HT1080 (cell line): ENCODE data around the gene ZNF555. TPM values are rescaled to one million over a fixed set of nuclear protein-coding genes. Genes with fewer than 3 reads are reported as not detected.

Source experiments
- total RNA-seq: library from RNA; depleted of rRNA; stranded (reverse); fragments of >200 nt; shearing (Covaris generic); gene quantifications from 2 replicates; pipeline ENCODE4 v1.2.3, GENCODE V29; 2014; rRNA removed

Gene ZNF555
- total RNA-seq, 1 experiment from 2014 or later = 0.11 TPM

Other genes starting within 250 kb of the ZNF555 start
- gene GNG7, start 138.8 kb upstream of the ZNF555 start, total RNA-seq = not detected in 2 replicates
- not detected in 2 replicates for gene DIRAS1, start 120.1 kb upstream of the ZNF555 start, total RNA-seq
- 55.0 and 57.3 TPM in 2 replicates for gene SLC39A3, start 101.5 kb upstream of the ZNF555 start, total RNA-seq
- gene SGTA, start 58.2 kb upstream of the ZNF555 start, total RNA-seq = 104 and 131 TPM in 2 replicates
- gene THOP1, start 56.0 kb upstream of the ZNF555 start, total RNA-seq = 299 and 325 TPM in 2 replicates
- 0.33 and 0.63 TPM in 2 replicates for gene ZNF554, start 21.6 kb upstream of the ZNF555 start, total RNA-seq
- 0.03 TPM in 1 of 2 replicates, not detected in the other for gene ZNF556, start 25.9 kb downstream of the ZNF555 start, total RNA-seq
- not detected in 2 replicates for gene ZNF57, start 59.5 kb downstream of the ZNF555 start, total RNA-seq
- 0.07 TPM in 1 of 2 replicates, not detected in the other for gene ZNF77, start 103.5 kb downstream of the ZNF555 start, total RNA-seq
- gene TLE6, start 136.1 kb downstream of the ZNF555 start, total RNA-seq = not detected in 2 replicates
- 1.1 TPM in 1 of 2 replicates, not detected in the other for gene TLE2, start 187.8 kb downstream of the ZNF555 start, total RNA-seq
- 244 and 289 TPM in 2 replicates for gene TLE5, start 221.0 kb downstream of the ZNF555 start, total RNA-seq